ENCODE data around the gene CMTM4. TPM values are rescaled to one million over a fixed set of nuclear protein-coding genes. Genes with fewer than 3 reads are reported as not detected.
A peak's percentile ranks its signal among the peaks of the same experiment; 100 is the strongest.

CMTM4 gene
- total RNA-seq, 4 donors from 2014 or later = 13.7 to 24.0 (median 15.8) TPM

DNA sequence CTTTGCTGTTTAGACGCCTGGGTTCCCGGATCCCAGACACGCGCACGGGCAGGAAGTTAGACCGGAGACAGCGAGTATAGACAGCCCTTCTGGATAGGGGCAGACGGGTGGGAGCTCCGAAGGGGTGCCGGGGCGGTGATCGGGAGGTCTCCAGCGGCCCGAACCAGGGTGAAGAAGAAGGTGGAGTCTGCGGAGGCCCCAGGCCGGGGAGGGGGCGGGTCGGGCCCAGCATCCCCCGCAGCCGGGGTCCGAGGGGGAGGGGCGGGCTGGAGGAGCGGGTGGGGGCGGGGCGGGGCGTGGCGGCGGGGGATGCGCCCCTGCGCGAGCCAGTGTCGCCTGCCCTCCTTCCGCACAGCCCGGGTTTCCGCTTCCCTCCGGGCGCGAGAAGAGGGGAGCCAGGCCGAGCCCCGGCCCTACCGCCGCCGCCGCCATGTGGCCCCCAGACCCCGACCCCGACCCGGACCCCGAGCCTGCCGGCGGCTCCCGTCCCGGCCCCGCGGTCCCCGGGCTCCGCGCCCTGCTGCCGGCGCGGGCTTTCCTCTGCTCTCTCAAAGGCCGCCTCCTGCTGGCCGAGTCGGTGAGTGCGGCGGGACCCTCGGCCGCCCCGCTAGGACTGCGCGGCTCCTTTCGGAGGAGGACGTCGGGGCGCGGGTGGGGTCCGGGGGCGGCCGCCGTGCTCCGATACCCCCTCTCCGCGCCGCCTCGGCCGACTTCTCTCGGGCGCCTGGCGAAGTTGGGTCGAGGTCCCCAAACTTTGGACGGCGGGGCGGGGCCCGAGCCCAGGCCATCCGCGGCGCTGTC lies 92.0 kb downstream of the CMTM4 start, which contains the start of gene CMTM3:
CMTM3 (plus strand) TSS at position 329 of the 801 bp plus-strand sequence; CDS start at position 431, 102 bp downstream.
- Histone ChIP-seq H3K27me3 (peaks cover 0 to 10% (median 0%) of the 10 kb centered on the region in 4 donors), H3K4me1 (peaks cover 21 to 56% (median 33%) of the 10 kb centered on the region in 3 donors), H3K4me3 (peak within 1 kb of the TSS; percentile 51 to 87 (median 66)), H3K9me3 (no peaks in the 10 kb centered on the region), H3K27ac (peak within 1 kb of the TSS; percentile 76 to 91 (median 84)), H3K36me3 (peaks cover 0 to 9% (median 5%) of the 10 kb centered on the region in 3 donors)
- 0% methylated on average over 9 to 13 of the region's 96 CpGs for WGBS, 2 donors
- intact Hi-C loops (cut with DNase I) = loop anchor here (10.0 kb wide), 2 partner anchors 130 to 260 kb away; no protein-coding TSS in a partner anchor
- TF ChIP-seq, protein P1, sequence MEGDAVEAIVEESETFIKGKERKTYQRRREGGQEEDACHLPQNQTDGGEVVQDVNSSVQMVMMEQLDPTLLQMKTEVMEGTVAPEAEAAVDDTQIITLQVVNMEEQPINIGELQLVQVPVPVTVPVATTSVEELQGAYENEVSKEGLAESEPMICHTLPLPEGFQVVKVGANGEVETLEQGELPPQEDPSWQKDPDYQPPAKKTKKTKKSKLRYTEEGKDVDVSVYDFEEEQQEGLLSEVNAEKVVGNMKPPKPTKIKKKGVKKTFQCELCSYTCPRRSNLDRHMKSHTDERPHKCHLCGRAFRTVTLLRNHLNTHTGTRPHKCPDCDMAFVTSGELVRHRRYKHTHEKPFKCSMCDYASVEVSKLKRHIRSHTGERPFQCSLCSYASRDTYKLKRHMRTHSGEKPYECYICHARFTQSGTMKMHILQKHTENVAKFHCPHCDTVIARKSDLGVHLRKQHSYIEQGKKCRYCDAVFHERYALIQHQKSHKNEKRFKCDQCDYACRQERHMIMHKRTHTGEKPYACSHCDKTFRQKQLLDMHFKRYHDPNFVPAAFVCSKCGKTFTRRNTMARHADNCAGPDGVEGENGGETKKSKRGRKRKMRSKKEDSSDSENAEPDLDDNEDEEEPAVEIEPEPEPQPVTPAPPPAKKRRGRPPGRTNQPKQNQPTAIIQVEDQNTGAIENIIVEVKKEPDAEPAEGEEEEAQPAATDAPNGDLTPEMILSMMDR (IDR thresholded peaks at IDR 0.05) = peak; percentile 56 to 85 (median 74)
- TF ChIP-seq POLR2A (IDR thresholded peaks at IDR 0.05) = no peak
- DNase-seq = no peak

DNA sequence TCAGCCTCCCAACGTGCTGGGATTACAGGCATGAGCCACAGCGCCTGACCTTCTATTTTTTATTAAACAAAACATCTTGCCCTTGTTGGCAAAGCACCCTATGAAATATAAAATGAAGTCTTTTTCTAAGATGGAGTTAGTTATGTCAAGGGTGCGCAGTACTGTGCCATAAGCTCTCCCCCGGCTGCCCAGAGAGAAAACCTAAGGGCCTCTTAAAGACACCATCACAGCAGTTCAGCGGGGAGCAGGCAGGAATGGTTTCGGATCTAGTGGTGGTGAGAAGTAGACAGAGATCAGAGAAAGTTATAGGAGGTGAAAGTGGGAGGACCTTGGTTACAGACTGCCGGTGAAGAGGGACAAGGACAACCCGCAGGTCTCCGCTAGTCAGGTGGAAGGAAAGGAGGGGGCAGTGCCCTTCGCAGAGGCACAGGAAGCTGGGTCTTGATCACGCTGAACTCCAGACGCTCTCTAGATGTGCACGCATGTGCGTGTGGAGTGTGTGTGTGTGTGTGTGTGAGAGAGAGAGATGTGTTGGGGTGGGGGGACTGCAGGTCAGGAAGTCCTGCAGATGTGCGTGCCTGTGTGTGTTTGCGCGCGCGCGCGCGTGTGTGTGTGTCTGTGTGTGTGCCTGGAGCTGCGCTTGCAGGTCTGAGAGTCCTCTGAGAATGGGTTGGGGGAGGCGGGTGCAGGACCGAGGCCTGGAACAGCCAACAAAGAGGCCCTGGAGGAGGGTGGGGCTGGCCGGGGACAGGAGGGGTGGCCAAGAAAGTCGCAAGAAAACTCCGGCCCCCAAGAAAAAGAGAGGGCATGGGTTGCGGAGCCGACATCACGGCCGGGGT lies 92.8 kb downstream of the CMTM4 start:
- peak overlapping the region; percentile 76 to 91 (median 84) for H3K27ac ChIP-seq
- peak overlapping the region; percentile 51 to 87 (median 66) for H3K4me3 ChIP-seq
- TF ChIP-seq, protein P1 (IDR thresholded peaks at IDR 0.05) = no peak
- no peak for TF ChIP-seq POLR2A (IDR thresholded peaks at IDR 0.05)
- H3K9me3 ChIP-seq = no peaks in the 10 kb centered on the region
- peaks cover 0 to 10% (median 0%) of the 10 kb centered on the region in 4 donors for H3K27me3 ChIP-seq
- no peak for DNase-seq
- peaks cover 0 to under 1% (median 0%) of the 10 kb centered on the region in 3 donors for H3K36me3 ChIP-seq
- H3K4me1 ChIP-seq = peaks cover 21 to 50% (median 29%) of the 10 kb centered on the region in 3 donors
- 10 to 11% methylated on average over 28 to 32 of the region's 32 CpGs for WGBS, 2 donors
- intact Hi-C loops (cut with DNase I) = loop anchor here (10.0 kb wide), 2 partner anchors 129 to 261 kb away; no protein-coding TSS in a partner anchor

DNA sequence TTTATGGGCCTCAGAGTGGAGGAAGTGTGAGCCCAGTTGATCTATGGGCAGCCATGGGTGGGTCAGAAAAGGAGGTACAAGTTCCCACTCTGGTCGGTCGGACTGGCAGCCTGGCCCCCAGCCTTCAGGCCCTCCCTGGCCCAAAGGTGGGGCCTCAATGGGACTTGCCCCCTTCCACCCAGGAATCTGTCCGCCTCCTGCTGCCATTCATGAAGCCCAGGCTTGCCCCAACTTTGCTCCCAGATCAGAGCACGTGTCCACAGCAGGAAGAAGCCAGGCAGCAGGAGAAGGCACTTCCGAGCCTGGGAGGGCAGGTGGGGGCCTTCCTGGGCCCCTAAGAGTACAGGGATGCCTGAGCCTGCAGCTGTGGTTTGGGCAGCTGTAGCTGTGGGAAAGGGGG lies 95.1 kb downstream of the CMTM4 start:
- TF ChIP-seq POLR2A (IDR thresholded peaks at IDR 0.05) = no peak
- TF ChIP-seq, protein P1 (IDR thresholded peaks at IDR 0.05) = no peak
- no peak for DNase-seq
- WGBS, 2 donors = 83% methylated on average over 2 of the region's 5 CpGs; no CpG with 5 or more reads in 1 of the 2 donors
- Histone ChIP-seq H3K4me3 (no peak overlapping the region), H3K4me1 (peaks cover 18 to 34% (median 22%) of the 10 kb centered on the region in 3 donors), H3K9me3 (no peaks in the 10 kb centered on the region), H3K27me3 (peaks cover 0 to 10% (median 0%) of the 10 kb centered on the region in 4 donors), H3K27ac (no peak overlapping the region), H3K36me3 (no peaks in the 10 kb centered on the region)
- intact Hi-C loops (cut with DNase I) = loop anchor here (10.0 kb wide), 2 partner anchors 127 to 263 kb away; no protein-coding TSS in a partner anchor

DNA sequence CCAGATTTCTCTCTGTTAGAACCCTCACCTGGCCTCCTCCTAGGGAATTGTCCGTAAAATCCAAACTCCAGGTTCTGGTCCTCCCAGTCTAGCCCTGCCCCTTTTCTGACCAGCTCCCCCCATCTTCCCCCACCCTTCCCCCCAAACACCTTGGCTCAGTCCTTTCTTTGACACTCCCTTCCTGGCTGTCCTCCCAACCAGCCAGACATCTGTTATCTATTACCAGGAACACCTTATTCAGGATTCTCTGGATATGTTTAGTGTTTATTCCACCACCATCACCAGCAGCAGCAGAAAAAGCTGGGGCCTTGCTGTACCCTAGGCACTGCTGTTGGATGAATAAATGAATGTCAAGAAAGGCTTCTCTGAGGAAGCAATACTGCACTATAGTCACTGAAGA lies 96.1 kb downstream of the CMTM4 start:
- DNase-seq = no peak
- TF ChIP-seq, protein P1 (IDR thresholded peaks at IDR 0.05) = no peak
- TF ChIP-seq POLR2A (IDR thresholded peaks at IDR 0.05) = no peak
- 88 to 95% methylated on average over 1 of the region's 1 CpG for WGBS, 2 donors
- Histone ChIP-seq H3K27me3 (peaks cover 0 to 10% (median 0%) of the 10 kb centered on the region in 4 donors), H3K4me3 (no peak overlapping the region), H3K36me3 (no peaks in the 10 kb centered on the region), H3K9me3 (no peaks in the 10 kb centered on the region), H3K4me1 (peaks cover 12 to 24% (median 12%) of the 10 kb centered on the region in 3 donors), H3K27ac (no peak overlapping the region)
- intact Hi-C loops (cut with DNase I) = loop anchor here (10.0 kb wide), 2 partner anchors 126 to 264 kb away; no protein-coding TSS in a partner anchor

All from esophagus squamous epithelium (tissue), 5 donors.